Epithelial cell of proximal tubule (primary cell): Measurements from ENCODE around the gene RRP1. TPM values are rescaled to one million over a fixed set of nuclear protein-coding genes. Genes with fewer than 3 reads are reported as not detected.

Experiments
- DNase-seq: peaks from one replicate; pipeline ENCODE4 v3.0.0-alpha.2; 2011; ENCODE audit warnings: low read depth
- H3K4me3 ChIP-seq: 2 replicates; pipeline ENCODE4 v1.5.1; 2011; ENCODE audit warnings: low read depth, mild to moderate bottlenecking, low read length
- total RNA-seq: library from RNA; depleted of rRNA; stranded (reverse); fragments of >200 nt; gene quantifications from 2 replicates; pipeline ENCODE4 v1.2.3, GENCODE V29; 2015
- TF ChIP-seq, protein P1 (sequence below): conservative IDR thresholded peaks from 2 replicates; pipeline ENCODE4 v1.5.1; 2012; ENCODE audit warnings: low read depth, mild to moderate bottlenecking, low read length

RRP1 gene
- total RNA-seq, 1 donor from 2014 or later: 26.1 TPM

DNA sequence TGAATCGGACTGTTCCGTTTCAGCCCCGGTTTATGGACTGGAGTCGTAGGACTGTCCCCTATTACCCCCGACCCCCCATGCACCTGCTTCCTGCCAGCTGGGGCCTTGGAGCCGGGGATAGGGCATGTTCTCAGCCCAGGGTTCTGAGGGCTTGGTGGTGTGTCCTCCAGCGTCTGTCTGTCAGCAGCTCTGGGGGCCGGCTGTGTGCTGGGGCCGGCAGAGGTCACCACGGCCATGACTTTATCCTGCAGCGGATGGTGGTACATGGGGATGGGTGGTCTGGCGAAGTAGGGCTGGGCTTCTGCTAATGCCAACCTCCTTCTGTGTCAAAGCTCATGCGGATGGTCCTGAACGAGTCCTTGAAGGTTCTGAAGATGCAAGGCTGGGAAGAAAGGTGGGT lies 5.5 kb downstream of the RRP1 start:
- no peak for DNase-seq
- H3K4me3 ChIP-seq: no peak overlapping the region
- TF ChIP-seq, protein P1, sequence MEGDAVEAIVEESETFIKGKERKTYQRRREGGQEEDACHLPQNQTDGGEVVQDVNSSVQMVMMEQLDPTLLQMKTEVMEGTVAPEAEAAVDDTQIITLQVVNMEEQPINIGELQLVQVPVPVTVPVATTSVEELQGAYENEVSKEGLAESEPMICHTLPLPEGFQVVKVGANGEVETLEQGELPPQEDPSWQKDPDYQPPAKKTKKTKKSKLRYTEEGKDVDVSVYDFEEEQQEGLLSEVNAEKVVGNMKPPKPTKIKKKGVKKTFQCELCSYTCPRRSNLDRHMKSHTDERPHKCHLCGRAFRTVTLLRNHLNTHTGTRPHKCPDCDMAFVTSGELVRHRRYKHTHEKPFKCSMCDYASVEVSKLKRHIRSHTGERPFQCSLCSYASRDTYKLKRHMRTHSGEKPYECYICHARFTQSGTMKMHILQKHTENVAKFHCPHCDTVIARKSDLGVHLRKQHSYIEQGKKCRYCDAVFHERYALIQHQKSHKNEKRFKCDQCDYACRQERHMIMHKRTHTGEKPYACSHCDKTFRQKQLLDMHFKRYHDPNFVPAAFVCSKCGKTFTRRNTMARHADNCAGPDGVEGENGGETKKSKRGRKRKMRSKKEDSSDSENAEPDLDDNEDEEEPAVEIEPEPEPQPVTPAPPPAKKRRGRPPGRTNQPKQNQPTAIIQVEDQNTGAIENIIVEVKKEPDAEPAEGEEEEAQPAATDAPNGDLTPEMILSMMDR: no peak

DNA sequence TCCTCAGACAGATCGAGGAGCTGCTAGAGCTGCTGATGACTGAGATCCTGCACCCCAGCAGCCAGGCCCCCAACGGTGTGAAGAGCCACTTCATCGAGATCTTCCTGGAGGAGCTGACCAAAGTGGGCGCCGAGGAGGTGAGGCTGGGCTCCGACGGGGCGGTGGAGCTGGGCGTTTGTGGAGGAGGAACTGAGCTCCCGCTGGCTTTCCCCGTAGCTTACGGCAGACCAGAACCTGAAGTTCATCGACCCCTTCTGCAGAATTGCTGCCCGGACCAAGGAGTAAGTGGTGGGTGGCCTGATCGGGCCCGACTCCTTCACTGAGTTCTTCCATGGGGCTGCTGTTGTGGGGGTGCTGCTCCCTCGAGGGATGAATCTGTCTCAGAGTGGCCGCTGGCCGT lies 8.0 kb downstream of the RRP1 start:
- no peak overlapping the region for H3K4me3 ChIP-seq
- DNase-seq: no peak
- TF ChIP-seq, protein P1: no peak

DNA sequence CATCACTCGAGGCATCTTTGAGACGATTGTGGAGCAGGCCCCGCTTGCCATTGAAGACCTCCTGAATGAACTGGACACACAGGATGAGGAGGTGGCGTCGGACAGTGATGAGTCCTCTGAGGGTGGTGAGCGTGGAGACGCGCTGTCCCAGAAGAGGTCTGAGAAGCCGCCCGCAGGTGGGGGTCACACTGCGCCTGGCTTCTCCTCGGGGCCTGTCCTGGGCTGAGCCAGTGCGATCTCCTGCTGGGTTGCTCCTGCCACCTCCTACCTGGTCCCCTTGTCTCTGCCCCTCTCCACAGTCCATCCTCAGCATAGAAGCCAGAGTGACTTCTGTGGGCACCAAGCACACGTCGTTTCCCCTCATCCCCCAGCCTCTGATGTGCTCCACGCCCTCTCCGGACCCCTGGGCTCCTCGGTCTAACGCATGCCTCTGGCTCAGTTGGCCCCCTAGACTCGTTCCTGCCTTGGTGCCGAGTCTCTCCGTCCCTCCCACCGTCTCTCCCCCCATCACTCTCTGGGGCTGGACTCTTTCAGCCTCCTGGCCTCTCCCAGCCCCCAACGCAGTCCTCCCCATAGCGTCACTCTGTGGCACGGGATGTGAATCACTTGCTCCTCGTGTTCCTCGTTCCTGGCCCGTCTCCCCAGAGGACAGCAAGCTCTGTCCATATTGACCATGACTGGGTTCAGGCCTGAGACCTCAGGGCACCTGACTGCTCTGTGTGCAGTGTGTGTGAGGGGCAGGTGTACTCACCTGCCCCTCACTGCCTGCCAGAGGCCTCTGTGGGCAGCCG lies 8.7 kb downstream of the RRP1 start:
- no peak overlapping the region for H3K4me3 ChIP-seq
- TF ChIP-seq, protein P1: no peak
- no peak for DNase-seq

DNA sequence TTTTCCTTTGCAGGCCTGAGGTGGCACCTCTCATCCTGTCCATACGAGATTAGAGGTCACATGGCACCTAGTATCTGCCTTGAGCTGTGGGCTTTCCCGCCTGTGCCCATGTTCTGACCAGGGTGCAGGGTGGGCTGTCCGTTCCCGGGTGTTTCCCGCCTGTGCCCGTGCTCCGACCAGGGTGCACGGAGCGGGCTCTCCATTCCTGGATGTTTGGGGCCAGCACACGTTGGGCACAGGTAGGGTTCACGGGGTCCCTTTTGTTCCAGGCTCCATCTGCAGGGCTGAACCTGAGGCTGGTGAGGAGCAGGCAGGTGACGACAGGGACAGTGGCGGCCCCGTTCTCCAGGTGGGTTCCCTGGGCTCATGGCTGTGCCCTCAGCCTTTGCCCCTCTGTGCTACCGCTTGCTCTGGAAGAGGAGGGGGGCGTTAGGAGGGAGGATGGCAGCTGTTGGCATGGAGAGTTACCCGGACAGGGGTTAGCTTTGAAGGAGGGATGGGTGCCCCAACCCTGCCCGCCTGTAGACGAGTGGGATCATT lies 10.0 kb downstream of the RRP1 start:
- no peak for DNase-seq
- TF ChIP-seq, protein P1: no peak
- no peak overlapping the region for H3K4me3 ChIP-seq

DNA sequence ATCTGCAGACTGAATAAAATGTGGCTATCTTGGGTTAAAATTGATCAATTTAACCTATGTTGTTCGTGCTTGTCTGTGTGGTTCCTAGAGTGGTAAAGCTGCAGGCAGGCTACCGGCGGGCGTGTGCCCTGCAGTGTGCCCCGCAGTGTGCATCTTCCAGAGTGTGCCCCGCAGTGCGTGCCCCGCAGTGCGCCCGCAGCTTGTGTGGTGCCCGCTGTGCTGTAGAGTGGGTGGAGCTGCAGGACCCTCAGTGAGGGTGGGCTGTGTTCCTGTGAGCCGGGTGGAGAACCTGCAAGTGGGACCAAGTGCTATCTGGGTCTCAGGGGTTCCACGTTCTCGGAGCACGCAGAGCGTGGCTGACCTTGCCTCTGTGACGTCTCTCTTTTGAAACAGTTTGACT lies 10.7 kb downstream of the RRP1 start:
- TF ChIP-seq, protein P1: no peak
- no peak for DNase-seq
- no peak overlapping the region for H3K4me3 ChIP-seq

DNA sequence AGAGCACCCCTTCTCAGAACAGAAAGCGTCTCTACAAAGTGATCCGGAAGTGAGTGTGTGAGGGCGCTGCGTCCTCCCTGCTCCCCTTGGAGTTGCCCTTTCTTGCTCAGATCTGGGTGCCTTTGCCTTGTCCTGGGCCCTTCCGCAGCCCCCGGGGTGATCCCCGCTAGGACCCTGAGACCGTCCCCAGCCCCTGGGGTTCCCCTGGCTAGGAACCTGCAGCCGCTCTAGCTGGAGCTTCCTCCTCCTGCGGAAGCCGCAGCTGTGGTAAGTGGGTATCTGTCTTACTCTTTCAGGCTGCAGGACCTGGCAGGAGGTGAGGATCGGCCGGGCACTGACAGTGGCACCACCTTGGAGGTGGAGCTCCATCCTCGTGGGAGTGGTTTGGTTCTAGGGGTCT lies 11.2 kb downstream of the RRP1 start:
- TF ChIP-seq, protein P1: no peak
- no peak for DNase-seq
- no peak overlapping the region for H3K4me3 ChIP-seq
